DND-41 (cell line): ENCODE results near the gene PGA3.

Experiments
- ATAC-seq: fragments of 200-7000 bp; cut with Tn5 transposase; 3 replicates; pipeline ENCODE4 v1.9.1; 2021; ENCODE audit warnings: low read depth; ENCODE audit not compliant: insufficient read depth
- DNase-seq: peaks from one replicate; pipeline ENCODE4 v3.0.0-alpha.2; 2020
- H2AFZ ChIP-seq: 2 replicates; pipeline ENCODE4 v1.6.0; 2012; ENCODE audit warnings: low read depth, low read length
- H3K27ac ChIP-seq: 2 replicates; pipeline ENCODE4 v1.5.1; 2012; ENCODE audit warnings: low read length, inconsistent platforms
- H3K27me3 ChIP-seq: fragments of 200-600 bp; sonication (generic); 2 replicates; pipeline ENCODE4 v1.6.0; 2012; ENCODE audit warnings: low read length, mild to moderate bottlenecking, inconsistent platforms; ENCODE audit not compliant: insufficient read depth, poor library complexity
- H3K36me3 ChIP-seq: 2 replicates; pipeline ENCODE4 v1.5.1; 2012; ENCODE audit warnings: low read length, inconsistent platforms; ENCODE audit not compliant: insufficient read depth
- H3K4me1 ChIP-seq: 2 replicates; pipeline ENCODE4 v1.5.1; 2012; ENCODE audit warnings: mild to moderate bottlenecking, low read length; ENCODE audit not compliant: insufficient read depth
- H3K4me2 ChIP-seq: 2 replicates; pipeline ENCODE4 v1.6.0; 2012; ENCODE audit warnings: mild to moderate bottlenecking, moderate library complexity, low read length, inconsistent platforms; ENCODE audit not compliant: insufficient read depth
- H3K4me3 ChIP-seq, 2 experiments: fragments of 200-600 bp in 1 of 2; shearing (Covaris generic) in 1 of 2; 2 replicates each; pipeline ENCODE4 v1.5.1; 2012 to 2016; ENCODE audit warnings: inconsistent platforms in 2 of 2, low read length in 2 of 2, mild to moderate bottlenecking in 2 of 2, low read depth in 1 of 2, moderate library complexity in 1 of 2
- H3K79me2 ChIP-seq: 2 replicates; pipeline ENCODE4 v1.6.0; 2012; ENCODE audit warnings: low read length, inconsistent platforms; ENCODE audit not compliant: insufficient read depth
- H3K9ac ChIP-seq: 2 replicates; pipeline ENCODE4 v1.6.0; 2012; ENCODE audit warnings: low read depth, mild to moderate bottlenecking, inconsistent platforms, low read length, moderate library complexity
- H3K9me3 ChIP-seq: 2 replicates; pipeline ENCODE4 v1.5.1; 2012; ENCODE audit warnings: low read length, moderate library complexity, mild to moderate bottlenecking, inconsistent platforms; ENCODE audit not compliant: insufficient read depth, severe bottlenecking
- H4K20me1 ChIP-seq: 2 replicates; pipeline ENCODE4 v1.6.0; 2012; ENCODE audit warnings: low read length; ENCODE audit not compliant: insufficient read depth
- CTCF ChIP-seq: IDR thresholded peaks from 2 replicates; pipeline ENCODE4 v1.5.1; 2012; ENCODE audit warnings: borderline replicate concordance, low read length, moderate library complexity, mild to moderate bottlenecking; ENCODE audit not compliant: poor library complexity, severe bottlenecking; ENCODE audit errors: extremely low read depth
- EZH2 ChIP-seq: IDR thresholded peaks from 3 replicates; pipeline ENCODE4 v1.6.1; 2012; ENCODE audit warnings: borderline replicate concordance, low read depth, mild to moderate bottlenecking, moderate library complexity, low read length, inconsistent platforms; ENCODE audit not compliant: severe bottlenecking

The PGA3 gene

GRCh38 chr11:61194981-61195695 is 8.2 kb upstream of the PGA3 start:
- Histone ChIP-seq H3K79me2 (no peaks in the 10 kb centered on the region), H3K9me3 (no peaks in the 10 kb centered on the region), H3K27ac (no peak overlapping the region), H2AFZ (no peak overlapping the region), H3K9ac (no peak overlapping the region), H4K20me1 (no peaks in the 10 kb centered on the region), H3K36me3 (no peaks in the 10 kb centered on the region), H3K4me3 (no peak overlapping the region), H3K4me1 (no peaks in the 10 kb centered on the region), H3K4me2 (no peak overlapping the region), H3K27me3 (peaks cover 12% of the 10 kb centered on the region)
- DNase-seq (no peak), ATAC-seq (no peak)
- TF ChIP-seq EZH2 (no peak), CTCF (no peak)

GRCh38 chr11:61195719-61196118 is 7.6 kb upstream of the PGA3 start:
- DNase-seq (no peak), ATAC-seq (no peak)
- H3K27ac ChIP-seq: no peak overlapping the region
- no peaks in the 10 kb centered on the region for H3K4me1 ChIP-seq
- H3K4me3 ChIP-seq: no peak overlapping the region
- H3K27me3 ChIP-seq: peaks cover 12% of the 10 kb centered on the region
- TF ChIP-seq CTCF: no peak
- TF ChIP-seq EZH2: no peak
- H3K9ac ChIP-seq: no peak overlapping the region
- no peak overlapping the region for H3K4me2 ChIP-seq
- no peak overlapping the region for H2AFZ ChIP-seq
- H4K20me1 ChIP-seq: no peaks in the 10 kb centered on the region
- no peaks in the 10 kb centered on the region for H3K36me3 ChIP-seq
- no peaks in the 10 kb centered on the region for H3K79me2 ChIP-seq
- no peaks in the 10 kb centered on the region for H3K9me3 ChIP-seq

GRCh38 chr11:61198361-61198760 is 5.0 kb upstream of the PGA3 start:
- ATAC-seq: no peak
- no peaks in the 10 kb centered on the region for H3K4me1 ChIP-seq
- no peak for DNase-seq

More at GRCh38 chr11:61198361-61198760, 5.0 kb upstream of the PGA3 start:
- Histone ChIP-seq H3K36me3 (no peaks in the 10 kb centered on the region), H3K27me3 (peaks cover 12% of the 10 kb centered on the region), H4K20me1 (no peaks in the 10 kb centered on the region), H3K79me2 (no peaks in the 10 kb centered on the region), H3K4me2 (no peak overlapping the region), H2AFZ (no peak overlapping the region), H3K9me3 (no peaks in the 10 kb centered on the region), H3K4me3 (no peak overlapping the region), H3K9ac (no peak overlapping the region), H3K27ac (no peak overlapping the region)
- TF ChIP-seq CTCF (no peak), EZH2 (no peak)
